Astrocyte of the cerebellum (primary cell): ENCODE results near the gene SOSTDC1.
"Not testable (repeated sequence)": the region's sequence is repeated elsewhere in the genome, so short reads cannot be mapped to it uniquely, and the experiment has no call there.

Source experiments
- DNase-seq: peaks from one replicate; pipeline ENCODE4 v3.0.0-alpha.2; 2011; ENCODE audit warnings: low read depth
- H3K4me3 ChIP-seq: 2 replicates; pipeline ENCODE4 v1.5.1; 2011; ENCODE audit warnings: mild to moderate bottlenecking, low read depth, low read length, moderate library complexity
- in situ Hi-C: cut with HindIII; loops from 2 replicates; pipeline ENCODE4 v1.10.0; 2017; ENCODE audit warnings: low sequenced_read_pairs
- TF ChIP-seq, protein P1 (sequence below): IDR thresholded peaks from 2 replicates; pipeline ENCODE4 v1.5.1; 2012; ENCODE audit warnings: low read length, low read depth, moderate library complexity, mild to moderate bottlenecking; ENCODE audit errors: missing control alignments

SOSTDC1 gene

GRCh38 chr7:16463949-16464715 is 1.4 kb downstream of the SOSTDC1 start:
- H3K4me3 ChIP-seq = no peak overlapping the region
- in situ Hi-C loops = no loop called here
- TF ChIP-seq, protein P1, sequence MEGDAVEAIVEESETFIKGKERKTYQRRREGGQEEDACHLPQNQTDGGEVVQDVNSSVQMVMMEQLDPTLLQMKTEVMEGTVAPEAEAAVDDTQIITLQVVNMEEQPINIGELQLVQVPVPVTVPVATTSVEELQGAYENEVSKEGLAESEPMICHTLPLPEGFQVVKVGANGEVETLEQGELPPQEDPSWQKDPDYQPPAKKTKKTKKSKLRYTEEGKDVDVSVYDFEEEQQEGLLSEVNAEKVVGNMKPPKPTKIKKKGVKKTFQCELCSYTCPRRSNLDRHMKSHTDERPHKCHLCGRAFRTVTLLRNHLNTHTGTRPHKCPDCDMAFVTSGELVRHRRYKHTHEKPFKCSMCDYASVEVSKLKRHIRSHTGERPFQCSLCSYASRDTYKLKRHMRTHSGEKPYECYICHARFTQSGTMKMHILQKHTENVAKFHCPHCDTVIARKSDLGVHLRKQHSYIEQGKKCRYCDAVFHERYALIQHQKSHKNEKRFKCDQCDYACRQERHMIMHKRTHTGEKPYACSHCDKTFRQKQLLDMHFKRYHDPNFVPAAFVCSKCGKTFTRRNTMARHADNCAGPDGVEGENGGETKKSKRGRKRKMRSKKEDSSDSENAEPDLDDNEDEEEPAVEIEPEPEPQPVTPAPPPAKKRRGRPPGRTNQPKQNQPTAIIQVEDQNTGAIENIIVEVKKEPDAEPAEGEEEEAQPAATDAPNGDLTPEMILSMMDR = no peak
- no peak for DNase-seq

DNA sequence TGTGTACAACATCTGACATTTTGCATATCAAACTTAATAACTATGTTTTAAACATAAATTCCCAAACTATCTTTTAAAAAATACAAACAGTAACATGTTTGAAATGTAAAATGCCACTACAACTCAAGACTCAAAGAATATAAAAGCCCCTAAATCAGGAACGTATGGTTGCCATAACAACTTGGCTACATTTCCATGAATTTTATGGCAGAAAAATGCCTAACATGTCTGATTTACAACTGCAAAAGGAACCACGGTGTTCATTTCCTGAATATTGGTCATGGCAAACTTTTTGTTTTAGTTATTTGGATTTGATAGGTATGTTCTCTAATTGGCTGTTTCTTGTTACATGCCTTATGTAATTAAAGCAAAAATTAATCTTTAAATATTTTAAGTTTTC is 2.0 kb downstream of the SOSTDC1 start:
- TF ChIP-seq, protein P1 = no peak
- DNase-seq = no peak
- no peak overlapping the region for H3K4me3 ChIP-seq
- in situ Hi-C loops = no loop called here

DNA sequence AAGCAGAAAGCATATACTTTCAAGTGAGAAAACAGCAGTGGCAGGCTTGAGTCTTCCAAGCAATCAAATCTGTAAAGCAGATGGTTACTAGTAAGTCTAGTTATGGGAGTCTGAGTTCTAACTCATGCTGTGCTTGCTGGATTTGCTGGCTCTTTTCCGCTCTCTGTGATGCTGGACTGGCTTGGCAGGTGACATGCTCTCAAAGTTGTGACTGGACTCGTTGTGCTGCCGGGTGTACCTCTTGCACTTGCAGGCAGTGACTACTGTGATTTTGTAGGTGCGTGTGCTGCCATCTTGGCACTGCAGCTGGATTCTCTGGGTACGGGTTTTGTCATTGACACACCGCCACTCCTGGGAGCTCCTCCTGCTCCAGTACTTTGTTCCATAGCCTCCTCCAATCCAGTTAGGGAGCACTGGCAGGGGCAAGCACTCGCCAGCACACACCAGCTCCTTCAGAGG is 3.1 kb downstream of the SOSTDC1 start:
- TF ChIP-seq, protein P1 = no peak
- in situ Hi-C loops = no loop called here
- DNase-seq = no peak
- H3K4me3 ChIP-seq = no peak overlapping the region

GRCh38 chr7:16460789-16461493 is 4.6 kb downstream of the SOSTDC1 start:
- TF ChIP-seq, protein P1 = no peak
- no peak for DNase-seq
- in situ Hi-C loops = no loop called here
- no peak overlapping the region for H3K4me3 ChIP-seq

- in situ Hi-C loops, DNase-seq: not testable (repeated sequence)
These were observed 9.2 kb downstream of the SOSTDC1 start for GRCh38 chr7:16456303-16456702.

DNA sequence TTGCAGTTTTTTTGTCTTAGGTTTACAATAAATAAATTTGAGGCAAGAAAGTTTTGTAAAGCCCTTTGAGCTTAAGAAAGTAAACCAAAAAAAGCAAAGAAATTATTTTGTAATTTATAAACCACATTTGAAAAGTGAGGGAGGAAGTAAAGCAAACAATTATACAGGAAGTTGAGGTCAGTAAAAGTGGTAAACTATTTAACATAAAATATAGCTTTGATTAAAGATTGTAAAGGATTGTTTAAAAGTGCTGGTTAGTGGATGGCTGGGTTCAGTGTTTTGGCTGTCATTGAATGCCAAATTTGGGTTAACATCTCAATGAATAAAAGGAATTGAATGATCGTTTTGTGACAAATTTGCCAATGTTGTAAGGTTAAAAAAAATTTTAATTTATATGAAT is 9.9 kb downstream of the SOSTDC1 start:
- H3K4me3 ChIP-seq = no peak overlapping the region
- TF ChIP-seq, protein P1 = no peak
- no peak for DNase-seq
- in situ Hi-C loops = no loop called here

More at GRCh38 chr7:16456303-16456702, 9.2 kb downstream of the SOSTDC1 start:
- H3K4me3 ChIP-seq = not testable (repeated sequence)

DNA sequence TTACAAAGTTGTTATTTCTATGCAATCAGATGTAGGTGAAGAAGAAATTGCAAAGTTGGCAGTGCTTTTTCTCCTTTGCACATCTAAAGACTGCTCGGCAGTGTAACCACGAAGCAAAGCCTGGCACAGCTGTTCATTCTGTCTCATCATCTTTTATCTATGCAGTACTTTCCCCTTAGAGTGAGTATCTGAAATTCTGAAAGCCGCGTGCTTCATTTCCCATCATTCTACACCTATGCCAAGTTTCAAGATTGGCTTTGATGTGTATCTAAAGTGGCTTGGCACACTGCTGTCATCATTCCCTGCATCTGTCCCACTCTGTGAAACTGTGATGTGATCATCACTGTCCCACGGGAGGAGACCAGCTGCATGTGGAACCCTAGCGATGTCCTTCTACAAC is 15.2 kb downstream of the SOSTDC1 start:
- no peak overlapping the region for H3K4me3 ChIP-seq
- in situ Hi-C loops = no loop called here
- TF ChIP-seq, protein P1 = no peak
- DNase-seq = no peak
